Measurements from ENCODE around the gene MMP23B.

Gene MMP23B

DNA sequence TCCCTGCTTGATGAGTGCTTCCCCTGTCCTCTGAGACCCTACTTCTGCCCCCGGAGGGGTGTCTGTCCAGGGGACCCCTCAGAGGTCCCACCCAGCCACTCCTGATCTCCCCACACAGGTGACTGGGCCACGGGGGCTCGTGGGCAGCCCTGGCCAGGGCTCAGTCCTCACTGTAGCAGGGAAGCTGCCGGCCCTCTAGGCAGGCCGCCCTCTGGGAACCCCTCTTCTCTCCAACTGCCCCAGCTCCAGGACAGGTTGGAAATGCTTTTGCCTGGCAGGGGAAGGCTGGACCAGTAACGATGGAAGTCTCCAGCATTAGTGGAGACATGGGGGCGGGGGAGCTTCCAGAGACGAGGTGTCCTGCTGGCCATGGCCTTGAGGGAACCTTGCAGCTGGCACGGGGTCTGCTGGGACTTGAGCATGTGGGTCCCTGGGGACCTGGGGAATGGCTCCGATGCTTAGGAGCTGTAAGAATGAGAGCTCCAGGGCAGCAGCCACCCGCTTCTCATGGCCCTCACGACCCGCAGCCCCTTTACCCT lies 28.9 kb upstream of the MMP23B start:
- no peak for DNase-seq (ENCODE audit: low read depth in 2 of 2)

DNA sequence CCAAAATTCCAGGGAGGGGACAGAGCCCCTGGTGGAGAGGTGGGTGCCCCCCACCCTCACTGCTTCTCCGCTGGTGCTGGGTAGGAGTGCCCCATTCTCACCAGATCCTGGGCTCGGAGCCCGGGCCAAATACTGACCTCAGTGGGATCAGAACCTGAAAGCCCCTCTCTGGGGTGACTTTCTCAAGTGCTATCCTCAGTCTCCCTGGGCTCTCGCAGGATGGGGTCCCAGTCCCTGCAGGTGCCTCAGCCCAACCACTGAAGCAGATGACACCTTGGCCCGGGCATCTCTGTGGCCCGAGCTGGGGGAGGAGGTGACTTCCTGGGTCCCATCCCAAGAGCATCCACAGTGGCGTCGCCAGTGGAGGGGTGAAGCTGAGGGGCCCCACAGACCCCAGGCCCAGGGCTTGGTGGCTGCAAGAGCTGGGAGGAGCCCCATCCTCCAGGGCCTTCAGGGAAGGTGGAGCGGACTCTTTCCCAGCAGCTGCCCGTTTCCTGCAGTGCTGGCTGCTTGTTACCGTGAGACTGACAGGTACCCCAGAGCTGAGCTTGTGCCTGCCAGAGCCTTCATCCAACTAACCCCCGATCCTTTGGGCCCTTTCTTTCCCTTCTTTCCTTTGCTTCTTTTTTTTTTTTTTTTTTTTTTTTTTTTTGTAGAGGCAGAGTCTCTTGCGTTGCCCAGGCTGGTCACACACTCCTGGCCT lies 28.2 kb upstream of the MMP23B start:
- DNase-seq (ENCODE audit: low read depth in 2 of 2) = no peak

DNA sequence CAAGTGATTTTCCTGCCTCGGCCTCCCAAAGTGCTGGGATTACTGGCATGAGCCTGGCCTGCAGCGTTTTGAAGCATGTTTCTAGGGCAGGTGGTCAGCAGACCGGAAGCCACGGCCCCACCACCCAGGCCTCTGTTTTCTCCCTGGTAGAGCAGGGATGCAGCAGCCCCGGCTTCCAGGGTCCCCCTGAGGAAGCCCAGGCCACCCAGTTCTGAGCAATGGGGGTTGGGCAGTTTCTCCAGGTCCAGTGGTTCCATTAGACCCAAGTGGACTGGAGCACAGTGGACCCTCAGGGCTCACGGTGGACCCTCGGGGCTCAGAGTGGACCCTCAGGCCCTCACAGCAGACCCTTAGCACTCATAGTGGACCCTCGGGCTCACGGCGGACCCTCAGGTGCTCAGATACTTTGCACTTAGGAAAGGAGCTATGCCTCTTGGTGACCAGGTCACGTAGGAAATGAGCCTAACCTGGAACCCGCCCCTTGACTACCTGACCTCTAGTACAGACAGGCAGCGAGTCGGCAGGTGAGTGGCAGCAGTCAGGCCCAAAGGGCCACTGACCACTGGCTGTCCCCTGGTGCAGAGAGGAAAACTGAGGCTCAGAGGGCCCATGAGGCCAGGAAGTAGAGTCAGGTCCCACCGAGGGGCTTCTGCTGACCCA lies 27.5 kb upstream of the MMP23B start:
- DNase-seq (ENCODE audit: low read depth in 2 of 2) = no peak

DNA sequence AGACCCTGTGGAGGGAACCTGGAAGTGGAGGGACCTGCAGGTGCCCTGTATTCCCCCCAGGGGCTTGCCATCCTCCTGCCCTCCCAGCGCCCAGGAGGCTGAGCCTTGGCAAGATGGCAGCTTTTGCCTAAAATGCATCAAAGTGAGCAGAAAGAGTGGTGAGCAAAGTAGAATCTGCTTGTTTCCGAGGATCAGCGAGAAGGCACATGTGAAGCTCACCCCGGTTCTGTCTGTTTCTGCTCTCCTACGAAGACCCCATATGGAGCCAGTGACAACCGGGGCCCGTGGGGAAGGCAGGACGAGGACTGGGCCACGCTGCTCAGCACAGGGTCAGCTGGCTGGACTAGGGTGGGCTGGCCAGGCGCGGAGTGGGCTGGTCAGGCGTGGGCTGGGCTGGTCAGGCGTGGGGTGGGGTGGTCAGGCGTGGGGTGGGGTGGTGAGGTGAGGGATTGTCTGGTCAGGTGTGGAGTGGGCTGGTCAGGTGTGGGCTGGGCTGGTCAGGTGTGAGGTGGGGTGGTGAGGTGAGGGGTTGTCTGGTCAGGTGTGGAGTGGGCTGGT lies 26.9 kb upstream of the MMP23B start:
- no peak for DNase-seq (ENCODE audit: low read depth in 2 of 2)

DNA sequence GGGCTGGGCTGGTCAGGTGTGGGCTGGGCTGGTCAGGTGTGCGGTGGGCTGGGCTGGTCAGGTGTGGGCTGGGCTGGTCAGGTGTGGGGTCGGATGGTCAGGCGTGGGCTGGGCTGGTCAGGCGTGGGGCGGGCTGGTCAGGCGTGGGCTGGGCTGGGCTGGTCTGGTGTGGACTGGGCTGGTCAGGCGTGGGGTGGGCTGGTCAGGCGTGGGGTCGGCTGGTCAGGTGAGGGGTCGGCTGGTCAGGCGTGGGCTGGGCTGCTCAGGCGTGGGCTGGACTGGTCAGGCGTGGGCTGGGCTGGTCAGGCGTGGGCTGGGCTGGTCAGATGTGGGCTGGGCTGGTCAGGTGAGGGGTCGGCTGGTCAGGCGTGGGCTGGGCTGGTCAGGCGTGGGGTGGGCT lies 26.2 kb upstream of the MMP23B start:
- DNase-seq (ENCODE audit: low read depth in 2 of 2) = no peak

DNA sequence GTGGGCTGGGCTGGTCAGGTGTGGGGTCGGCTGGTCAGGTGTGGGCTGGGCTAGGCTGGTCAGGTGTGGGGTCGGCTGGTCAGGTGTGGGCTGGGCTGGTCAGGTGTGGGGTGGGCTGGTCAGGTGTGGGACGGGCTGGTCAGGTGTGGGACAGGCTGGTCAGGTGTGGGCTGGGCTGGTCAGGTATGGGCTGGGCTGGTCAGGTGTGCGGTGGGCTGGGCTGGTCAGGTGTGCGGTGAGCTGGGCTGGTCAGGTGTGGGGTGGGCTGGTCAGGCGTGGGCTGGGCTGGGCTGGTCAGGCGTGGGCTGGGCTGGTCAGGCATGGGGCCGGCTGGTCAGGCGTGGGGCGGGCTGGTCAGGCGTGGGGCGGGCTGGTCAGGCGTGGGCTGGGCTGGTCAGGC lies 25.7 kb upstream of the MMP23B start:
- DNase-seq (ENCODE audit: low read depth in 2 of 2) = no peak

DNA sequence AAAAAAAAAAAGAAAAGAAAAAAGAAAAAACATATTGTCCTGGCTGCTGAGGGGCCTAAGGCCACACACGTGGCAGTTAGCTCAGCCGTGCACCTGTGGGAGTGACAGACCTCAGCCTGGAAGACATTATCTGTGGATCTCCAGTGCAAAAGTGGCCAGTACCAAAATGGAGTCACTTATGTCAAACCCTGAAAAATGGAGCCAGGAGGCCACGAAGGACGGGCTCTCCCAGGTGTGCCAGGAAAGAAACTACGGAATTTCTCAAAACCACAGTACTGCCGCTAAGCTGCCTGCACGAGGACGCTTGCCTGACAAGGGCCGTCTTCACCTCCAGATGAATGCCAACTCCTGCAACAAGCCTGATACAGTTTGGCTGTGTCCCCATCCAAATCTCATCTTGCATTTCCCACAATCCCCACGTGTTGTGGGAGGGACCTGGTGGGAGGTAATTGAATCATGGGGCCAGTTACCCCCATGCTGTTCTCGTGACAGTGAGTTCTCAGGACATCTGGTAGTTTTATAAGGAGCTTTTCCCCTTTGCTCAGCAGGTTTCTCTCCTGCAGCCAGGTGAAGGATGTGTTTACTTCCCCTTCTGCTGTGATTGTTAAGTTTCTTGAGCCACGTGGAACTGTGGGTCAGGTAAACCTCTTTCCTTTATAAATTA lies 22.0 kb upstream of the MMP23B start:
- DNase-seq (ENCODE audit: low read depth in 2 of 2) = no peak

DNA sequence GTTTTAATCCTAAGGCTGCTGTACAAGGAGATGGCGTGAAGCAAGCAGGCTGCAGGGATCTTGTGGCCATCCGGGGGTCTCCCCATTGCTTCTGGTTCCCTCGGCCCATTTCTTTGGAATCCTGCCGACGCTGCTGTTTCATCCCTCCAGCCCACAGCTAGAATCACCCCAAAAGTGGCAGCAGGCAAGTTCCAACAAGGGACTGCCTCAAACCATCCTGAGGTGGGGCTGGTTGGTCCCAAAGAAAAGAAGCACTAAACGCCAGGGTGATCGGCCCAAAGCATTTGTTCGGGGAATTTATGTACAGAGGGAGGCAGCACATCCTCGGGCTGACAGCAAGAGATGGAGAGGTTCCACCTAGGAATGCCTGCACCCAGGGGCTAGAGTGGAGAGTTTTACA lies 21.2 kb upstream of the MMP23B start:
- no peak for DNase-seq (ENCODE audit: low read depth in 2 of 2)

DNA sequence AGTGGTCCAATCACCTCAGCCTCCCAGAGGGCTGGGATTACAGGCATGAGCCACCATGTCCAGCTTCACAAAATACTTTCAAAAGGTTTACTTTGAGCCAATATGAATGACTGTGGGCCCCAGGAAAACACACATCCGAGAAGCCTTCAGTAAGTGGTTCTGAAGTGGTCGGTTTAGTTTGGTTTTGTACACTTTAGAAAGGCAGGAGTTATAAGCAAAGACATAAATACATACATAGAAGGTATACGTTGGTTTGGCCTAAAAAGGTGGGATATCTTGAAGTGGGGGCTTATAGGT lies 19.9 kb upstream of the MMP23B start:
- no peak for DNase-seq (ENCODE audit: low read depth in 2 of 2)

DNA sequence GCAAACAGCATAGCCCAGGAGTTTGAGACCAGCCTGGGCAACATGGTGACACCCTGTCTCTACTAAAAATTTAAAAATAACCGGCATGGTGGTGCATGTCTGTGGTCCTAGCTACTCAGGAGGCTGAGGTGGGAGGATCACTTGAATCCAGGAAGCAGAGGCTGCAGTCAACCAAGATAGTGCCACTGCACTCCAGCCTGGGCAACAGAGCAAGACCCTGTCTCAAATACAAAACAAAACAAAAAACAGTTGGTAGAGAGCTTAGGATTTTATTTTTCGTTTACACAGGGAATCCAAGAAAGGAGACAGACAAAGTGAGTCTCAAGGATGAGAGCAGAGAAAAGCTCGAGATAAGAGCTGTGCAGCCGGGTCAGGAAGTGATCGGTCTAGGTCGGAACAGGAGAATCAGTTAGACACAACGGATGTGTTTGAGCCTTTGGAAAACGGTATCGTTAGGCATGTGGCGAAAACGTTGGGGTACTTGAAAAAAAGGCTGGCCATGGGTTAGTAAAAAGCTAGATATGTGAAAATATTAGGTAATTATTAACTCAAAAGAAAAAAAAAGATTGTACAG lies 18.4 kb upstream of the MMP23B start:
- DNase-seq (ENCODE audit: low read depth in 2 of 2) = no peak

DNA sequence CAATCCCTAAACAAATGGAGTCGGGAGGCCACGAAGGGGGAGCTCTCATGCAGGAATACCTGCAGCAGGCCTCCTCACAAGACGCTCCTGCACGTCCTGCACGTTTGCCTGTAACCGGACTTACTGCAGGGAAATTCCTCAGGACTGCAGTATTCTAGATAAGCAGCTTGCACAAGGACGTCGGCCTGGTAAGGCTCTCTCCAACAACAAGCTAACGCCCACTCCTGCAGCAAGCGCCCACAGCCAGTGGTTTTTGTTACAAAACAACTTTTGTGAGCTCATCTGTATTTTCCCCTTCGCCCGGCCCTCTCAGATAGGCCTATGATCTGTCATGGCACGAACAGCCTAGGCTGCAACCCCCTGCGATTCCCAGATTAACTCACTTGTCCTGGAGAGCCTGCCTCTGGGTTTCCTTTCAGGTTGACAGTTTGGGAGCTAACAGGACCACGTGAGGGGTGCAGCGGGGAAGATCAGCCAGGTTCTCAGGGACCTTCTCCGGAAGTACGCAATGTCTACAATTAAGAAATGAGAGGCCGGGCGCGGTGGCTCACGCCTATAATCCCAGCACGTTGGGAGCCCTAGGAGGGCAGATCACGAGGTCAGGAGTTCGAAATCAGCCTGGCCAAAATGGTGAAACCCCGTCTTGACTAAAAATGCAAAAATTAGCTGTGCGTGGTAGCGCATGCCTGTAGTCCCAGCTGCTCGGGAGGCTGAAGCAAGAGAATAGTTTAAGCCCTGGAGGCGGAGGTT lies 17.6 kb upstream of the MMP23B start:
- DNase-seq (ENCODE audit: low read depth in 2 of 2) = peak in 1 of 2 donors; percentile 33

DNA sequence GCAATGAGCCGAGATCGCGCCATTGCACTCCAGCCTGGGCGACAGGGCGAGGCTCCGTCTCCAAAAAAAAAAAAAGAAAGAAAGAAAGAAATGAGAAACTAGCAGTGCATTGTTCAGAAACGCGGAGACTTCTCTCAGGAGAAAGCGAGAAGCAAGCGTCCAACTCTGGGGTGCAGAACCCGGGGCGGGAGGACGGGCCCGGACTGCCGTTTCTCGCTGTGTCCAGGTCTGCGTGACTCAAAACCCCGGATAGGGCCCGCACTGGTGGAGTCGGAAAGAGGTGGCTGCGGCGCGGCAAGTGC lies 17.1 kb upstream of the MMP23B start:
- DNase-seq (ENCODE audit: low read depth in 2 of 2) = no peak

DNA sequence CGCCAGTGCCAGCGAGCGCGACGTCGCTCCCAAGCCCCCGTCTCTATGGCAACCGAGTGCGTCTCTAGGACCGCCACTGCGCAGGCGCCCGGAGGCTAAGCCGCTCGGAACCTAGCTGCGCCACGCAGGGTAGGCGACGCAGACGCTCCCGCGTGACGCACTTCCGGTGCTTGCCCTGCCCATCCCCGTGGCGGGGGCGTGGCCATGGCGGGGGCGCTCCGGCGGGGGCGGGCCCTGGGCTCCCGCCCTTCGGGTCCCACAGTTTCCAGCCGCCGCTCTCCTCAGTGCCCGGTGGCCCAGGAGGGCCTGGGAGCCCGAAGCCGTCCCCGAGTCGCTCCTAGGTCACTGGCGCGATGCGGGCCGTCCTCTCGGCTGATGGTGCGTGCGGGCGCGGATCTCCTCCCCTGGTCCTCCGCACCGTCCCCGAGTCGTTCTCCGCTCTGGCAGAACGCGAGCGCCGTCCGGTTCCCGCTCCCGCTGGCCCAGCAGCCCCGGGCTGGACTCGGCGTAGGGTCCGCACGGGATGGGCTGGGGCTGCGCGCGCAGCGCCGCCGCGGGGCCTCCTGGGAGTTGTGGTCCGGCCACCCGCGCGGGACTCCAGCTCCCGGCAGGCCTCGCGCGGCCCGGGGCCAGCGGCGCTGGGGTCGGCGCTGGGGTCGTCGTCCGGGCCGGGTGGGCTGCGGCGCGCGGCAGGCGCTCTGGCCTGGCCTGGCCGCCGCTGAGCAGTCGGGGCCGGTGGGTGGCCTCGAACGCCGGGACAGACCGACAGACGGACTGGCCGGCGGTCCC lies 16.5 kb upstream of the MMP23B start, which contains the start of gene MIB2:
Gene MIB2, plus strand, starts transcription at position 245 of the 789 bp plus-strand sequence. CDS start 7,953 bp downstream, outside the sequence.
- peak; percentile 93 to 98 for DNase-seq (ENCODE audit: low read depth in 2 of 2)

DNA sequence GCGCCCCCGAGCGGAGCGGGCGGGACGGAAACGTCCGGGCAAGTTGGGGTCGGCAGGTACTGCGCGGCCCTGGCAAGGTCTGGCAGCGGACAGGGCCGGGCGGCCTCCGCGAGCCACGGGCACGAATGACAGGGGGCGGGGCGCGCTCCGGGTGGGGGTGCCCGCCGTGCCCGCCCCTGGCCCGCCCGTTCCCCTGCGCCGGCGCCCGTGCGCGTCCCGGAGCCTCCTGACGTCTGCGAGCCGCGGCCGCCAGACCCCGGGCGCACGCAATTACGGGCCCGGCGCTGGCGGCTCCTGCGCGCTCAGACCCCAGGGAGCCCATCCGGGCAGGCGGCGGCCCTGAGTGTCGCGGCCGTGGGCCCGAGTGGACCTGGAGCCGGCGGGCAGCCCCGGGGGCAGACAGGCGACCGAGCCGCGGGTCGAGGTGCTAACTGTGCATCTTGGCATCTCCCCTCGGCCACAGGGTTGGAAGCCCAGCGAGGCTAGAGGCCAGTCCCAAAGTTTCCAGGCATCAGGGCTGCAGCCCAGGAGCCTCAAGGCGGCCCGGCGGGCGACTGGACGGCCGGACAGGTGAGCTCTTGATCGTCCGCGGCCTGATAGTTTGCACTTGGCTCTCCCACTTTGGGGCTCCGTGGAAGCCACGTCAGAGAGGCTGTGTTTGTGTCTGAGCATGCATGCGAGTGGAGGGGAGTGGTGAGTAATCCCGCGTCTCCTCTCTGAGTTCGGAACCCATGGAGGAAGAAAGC lies 15.8 kb upstream of the MMP23B start:
- no peak for DNase-seq (ENCODE audit: low read depth in 2 of 2)

DNA sequence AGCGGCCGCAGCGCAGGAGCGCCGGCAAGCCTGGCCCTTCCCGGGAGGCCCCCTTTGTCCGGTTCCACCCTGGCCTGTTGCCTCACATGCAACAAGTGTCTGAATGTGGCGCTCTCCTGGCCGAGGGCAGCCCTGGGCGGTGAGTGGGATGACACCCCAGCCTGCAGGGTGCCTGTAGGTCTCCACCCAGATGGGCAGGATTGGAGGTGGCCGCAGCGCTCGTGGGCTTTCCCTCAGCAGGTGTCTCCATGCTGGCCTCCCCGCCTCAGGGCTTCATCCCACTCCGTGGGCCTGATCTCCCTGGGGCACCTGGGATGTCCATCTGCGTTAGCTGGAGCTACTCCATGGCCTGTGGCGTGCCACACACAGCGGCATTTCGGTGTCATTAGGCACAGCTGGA lies 15.1 kb upstream of the MMP23B start:
- DNase-seq (ENCODE audit: low read depth in 2 of 2) = no peak

DNA sequence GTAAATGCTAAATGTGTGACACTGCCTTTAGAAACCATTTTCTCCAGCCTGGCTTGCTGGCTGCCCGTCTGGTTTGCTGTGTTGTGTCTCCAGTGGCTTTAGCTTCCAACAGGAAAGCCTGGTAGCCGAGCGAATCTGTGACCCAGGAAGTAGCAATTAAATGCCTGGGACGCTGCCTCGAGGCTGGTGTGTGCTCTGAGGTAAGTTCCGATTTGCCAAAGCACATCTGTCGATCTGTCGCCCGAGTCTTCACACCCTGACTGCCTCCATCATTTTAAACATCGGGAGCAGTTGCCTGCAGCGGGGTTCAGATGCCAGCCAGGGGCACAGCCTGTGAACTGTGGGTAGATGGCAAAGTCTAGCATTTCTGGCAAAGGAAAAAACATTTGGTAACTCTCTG lies 14.5 kb upstream of the MMP23B start:
- DNase-seq (ENCODE audit: low read depth in 2 of 2) = no peak

DNA sequence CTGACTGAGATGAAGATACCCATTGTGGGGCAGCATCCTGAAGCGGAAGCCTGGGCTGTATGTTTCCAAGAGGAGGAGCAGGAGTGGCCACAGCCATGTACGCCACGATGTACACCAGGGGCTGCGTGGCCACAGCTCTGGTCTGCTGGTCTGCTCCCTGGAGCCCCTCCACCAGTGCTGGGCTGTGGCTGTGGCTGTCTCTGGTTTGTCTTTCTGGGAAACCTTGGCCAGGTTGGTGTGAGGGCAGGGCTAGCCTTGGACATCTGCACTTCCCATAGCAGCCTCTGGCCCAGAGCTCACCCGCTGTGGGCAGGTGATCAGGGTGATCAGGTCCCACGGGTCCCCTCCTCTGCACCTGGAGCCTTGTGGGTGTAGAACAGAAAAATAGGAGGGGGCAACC lies 14.0 kb upstream of the MMP23B start:
- DNase-seq (ENCODE audit: low read depth in 2 of 2) = no peak

DNA sequence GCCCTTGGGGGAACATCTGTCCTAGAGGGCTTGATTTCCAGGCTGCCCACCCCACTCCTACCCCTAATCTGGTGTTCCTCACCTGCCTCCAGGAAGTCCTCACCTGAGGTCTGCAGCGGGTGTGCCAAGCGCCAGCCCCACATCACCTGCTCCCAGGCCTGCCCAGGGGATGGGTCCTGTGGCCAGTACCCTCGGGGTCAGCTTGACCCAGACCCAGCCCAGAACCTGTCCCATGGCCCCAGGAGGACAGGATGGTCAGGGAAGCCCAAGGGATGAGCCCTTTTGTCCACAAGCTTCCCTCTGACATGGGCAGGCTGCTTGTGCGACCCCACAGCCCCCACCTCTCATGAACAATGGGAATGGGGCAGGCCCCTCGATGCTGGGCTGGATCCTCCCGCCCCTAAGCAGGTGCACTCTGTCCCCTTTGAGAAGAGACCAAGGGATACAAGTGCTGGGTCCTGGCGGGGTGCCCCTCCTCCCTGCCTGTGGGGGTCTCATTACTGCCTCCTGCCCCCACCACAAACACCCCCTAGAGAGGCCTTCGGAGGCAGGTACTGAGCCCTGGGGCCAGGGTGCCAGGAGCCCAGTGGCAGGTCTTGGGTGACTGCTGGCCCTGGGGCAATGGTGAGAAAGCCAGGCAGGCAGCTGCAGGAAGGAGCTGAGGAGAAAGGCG lies 13.4 kb upstream of the MMP23B start:
- DNase-seq (ENCODE audit: low read depth in 2 of 2) = no peak

DNA sequence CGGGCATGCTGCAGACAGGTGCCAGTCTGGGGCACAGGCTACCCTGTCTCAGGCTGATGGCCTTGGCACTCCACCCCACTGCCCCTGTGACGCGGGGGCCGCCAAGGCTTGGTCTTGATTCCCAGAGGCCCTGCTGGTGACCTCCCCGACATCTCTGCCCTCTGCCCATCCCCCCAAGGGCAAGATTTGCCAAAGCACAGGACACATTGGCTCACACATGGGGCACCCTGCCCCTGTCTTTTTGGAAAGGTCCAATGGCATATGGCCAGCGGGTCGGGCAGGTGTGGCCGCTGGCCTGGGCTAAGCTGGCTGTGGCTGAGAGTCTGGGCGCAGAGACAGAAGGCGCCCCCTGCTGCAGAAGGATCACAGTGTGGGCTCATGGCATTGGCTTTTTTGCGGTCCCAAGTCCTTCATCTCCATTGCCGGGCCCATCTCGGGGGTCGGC lies 12.0 kb upstream of the MMP23B start:
- DNase-seq (ENCODE audit: low read depth in 2 of 2) = no peak

Data from stimulated activated CD4-positive, alpha-beta T cell treated with anti-CD3 and anti-CD28 coated beads, Interleukin-1b, Interleukin-23, amount 100 ng/mL, for 1 hour (primary cell).